Upper lobe of left lung (tissue), 6 donors: ENCODE measurements around the gene BEND7. TPM values are rescaled to one million over a fixed set of nuclear protein-coding genes. Genes with fewer than 3 reads are reported as not detected.

Experiments
- ATAC-seq, 2 donors: fragments of 200-7000 bp; cut with Tn5 transposase; one replicate each; pipeline ENCODE4 v1.9.1; 2022; ENCODE audit warnings: mild to moderate bottlenecking in 2 of 2, moderate library complexity in 2 of 2; ENCODE audit not compliant: low FRiP score in 2 of 2
- DNase-seq, 2 donors: peaks; one replicate each; pipeline ENCODE4 v3.0.0-alpha.2; 2019 to 2020
- H3K27ac ChIP-seq, 4 donors: fragments of 200-600 bp; sonication (generic); one replicate each; pipeline ENCODE4 v1.5.1; 2016 to 2019
- H3K27me3 ChIP-seq, 4 donors: fragments of 200-600 bp; sonication (generic); one replicate each; pipeline ENCODE4 v1.5.1; 2017 to 2019
- H3K36me3 ChIP-seq, 4 donors: fragments of 200-600 bp; sonication (generic); one replicate each; pipeline ENCODE4 v1.5.1; 2016 to 2019
- H3K4me1 ChIP-seq, 4 donors: fragments of 200-600 bp; sonication (generic); one replicate each; pipeline ENCODE4 v1.5.1; 2018 to 2019
- H3K4me3 ChIP-seq, 4 donors: fragments of 200-600 bp; sonication (generic); one replicate each; pipeline ENCODE4 v1.5.1; 2017 to 2019; ENCODE audit warnings: mild to moderate bottlenecking in 2 of 4, moderate library complexity in 1 of 4
- H3K9me3 ChIP-seq, 4 donors: fragments of 200-600 bp; sonication (generic); one replicate each; pipeline ENCODE4 v1.5.1; 2018 to 2019
- EP300 ChIP-seq, 4 donors: sonication (generic); formaldehyde crosslinking; IDR thresholded peaks; one replicate each; pipeline ENCODE4 v1.5.1; 2017; ENCODE audit warnings: antibody characterized with exemption in 4 of 4, control low read depth in 2 of 4
- POLR2A ChIP-seq, 4 donors: fragments of 450-650 bp; IDR thresholded peaks; one replicate each; pipeline ENCODE4 v1.5.1; 2016 to 2017; ENCODE audit warnings: antibody characterized with exemption in 4 of 4, mild to moderate bottlenecking in 2 of 4
- POLR2AphosphoS5 ChIP-seq, 2 donors: sonication (generic); formaldehyde crosslinking; IDR thresholded peaks; one replicate each; pipeline ENCODE4 v1.5.1; 2017; ENCODE audit warnings: antibody characterized with exemption in 2 of 2
- WGBS, 2 donors: methylation state at CpG; one replicate each; pipeline ENCODE4 v1.1.5; 2017 to 2018; 5-methylcytosine and 5-hydroxymethylcytosine counted together
- total RNA-seq, 6 donors: library from RNA; depleted of rRNA in 4 of 6; stranded (reverse); fragments of >200 nt in 4 of 6; gene quantifications; one replicate each; pipeline versions ENCODE4 v1.1.0 to v1.2.1, GENCODE V29; 2016 to 2021
- TF ChIP-seq, protein P1 (sequence below), 6 experiments: fragments of 450-650 bp in 4 of 6; fragments of 200-600 bp in 2 of 6; sonication (generic) in 2 of 6; IDR thresholded peaks; one replicate each; pipeline ENCODE4 v1.5.1; 2016 to 2019; ENCODE audit warnings: antibody characterized with exemption in 6 of 6
- donor health status: DM: no; HTN: no; CAD: no; lungs with moderate emphysema.
- donor health status: DM: no; HTN: yes; CAD: no; lungs with severe emphysema.

The BEND7 gene
- total RNA-seq, 6 donors from 2014 or later = 12.4 to 57.6 (median 26.4) TPM

DNA sequence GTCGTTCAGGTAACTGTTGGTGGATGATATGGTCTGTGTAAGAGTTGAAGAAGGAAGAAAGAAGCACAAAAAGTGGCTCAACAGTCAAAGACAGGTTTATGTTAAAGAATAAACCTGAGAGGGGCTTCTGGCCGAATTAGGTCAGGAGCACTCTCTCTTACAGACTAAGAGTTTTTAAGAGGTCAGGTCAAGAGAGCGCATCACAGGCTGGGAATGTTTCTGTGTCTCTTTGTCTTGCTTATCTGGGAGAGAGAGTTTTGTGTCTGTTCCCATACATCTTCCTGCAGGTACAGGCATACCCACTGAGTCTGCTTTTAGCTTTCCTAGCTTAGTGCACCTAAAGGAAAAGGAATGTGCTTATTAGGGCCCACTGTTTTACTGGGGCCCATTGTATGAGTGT is 35.8 kb upstream of the BEND7 start:
- Histone ChIP-seq H3K36me3 (no peaks in the 10 kb centered on the region), H3K4me3 (no peak overlapping the region), H3K27ac (no peak overlapping the region), H3K27me3 (no peaks in the 10 kb centered on the region), H3K9me3 (no peaks in the 10 kb centered on the region), H3K4me1 (peaks cover 0 to 3% (median 0%) of the 10 kb centered on the region in 4 donors)
- TF ChIP-seq POLR2A (IDR thresholded peaks at IDR 0.05) (no peak), EP300 (IDR thresholded peaks at IDR 0.05) (no peak), POLR2AphosphoS5 (IDR thresholded peaks at IDR 0.05) (no peak)
- TF ChIP-seq, protein P1, sequence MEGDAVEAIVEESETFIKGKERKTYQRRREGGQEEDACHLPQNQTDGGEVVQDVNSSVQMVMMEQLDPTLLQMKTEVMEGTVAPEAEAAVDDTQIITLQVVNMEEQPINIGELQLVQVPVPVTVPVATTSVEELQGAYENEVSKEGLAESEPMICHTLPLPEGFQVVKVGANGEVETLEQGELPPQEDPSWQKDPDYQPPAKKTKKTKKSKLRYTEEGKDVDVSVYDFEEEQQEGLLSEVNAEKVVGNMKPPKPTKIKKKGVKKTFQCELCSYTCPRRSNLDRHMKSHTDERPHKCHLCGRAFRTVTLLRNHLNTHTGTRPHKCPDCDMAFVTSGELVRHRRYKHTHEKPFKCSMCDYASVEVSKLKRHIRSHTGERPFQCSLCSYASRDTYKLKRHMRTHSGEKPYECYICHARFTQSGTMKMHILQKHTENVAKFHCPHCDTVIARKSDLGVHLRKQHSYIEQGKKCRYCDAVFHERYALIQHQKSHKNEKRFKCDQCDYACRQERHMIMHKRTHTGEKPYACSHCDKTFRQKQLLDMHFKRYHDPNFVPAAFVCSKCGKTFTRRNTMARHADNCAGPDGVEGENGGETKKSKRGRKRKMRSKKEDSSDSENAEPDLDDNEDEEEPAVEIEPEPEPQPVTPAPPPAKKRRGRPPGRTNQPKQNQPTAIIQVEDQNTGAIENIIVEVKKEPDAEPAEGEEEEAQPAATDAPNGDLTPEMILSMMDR (IDR thresholded peaks at IDR 0.05) = no peak
- WGBS, 2 donors = 89 to 93% methylated on average over 3 of the region's 3 CpGs
- DNase-seq (no peak), ATAC-seq (no peak)

DNA sequence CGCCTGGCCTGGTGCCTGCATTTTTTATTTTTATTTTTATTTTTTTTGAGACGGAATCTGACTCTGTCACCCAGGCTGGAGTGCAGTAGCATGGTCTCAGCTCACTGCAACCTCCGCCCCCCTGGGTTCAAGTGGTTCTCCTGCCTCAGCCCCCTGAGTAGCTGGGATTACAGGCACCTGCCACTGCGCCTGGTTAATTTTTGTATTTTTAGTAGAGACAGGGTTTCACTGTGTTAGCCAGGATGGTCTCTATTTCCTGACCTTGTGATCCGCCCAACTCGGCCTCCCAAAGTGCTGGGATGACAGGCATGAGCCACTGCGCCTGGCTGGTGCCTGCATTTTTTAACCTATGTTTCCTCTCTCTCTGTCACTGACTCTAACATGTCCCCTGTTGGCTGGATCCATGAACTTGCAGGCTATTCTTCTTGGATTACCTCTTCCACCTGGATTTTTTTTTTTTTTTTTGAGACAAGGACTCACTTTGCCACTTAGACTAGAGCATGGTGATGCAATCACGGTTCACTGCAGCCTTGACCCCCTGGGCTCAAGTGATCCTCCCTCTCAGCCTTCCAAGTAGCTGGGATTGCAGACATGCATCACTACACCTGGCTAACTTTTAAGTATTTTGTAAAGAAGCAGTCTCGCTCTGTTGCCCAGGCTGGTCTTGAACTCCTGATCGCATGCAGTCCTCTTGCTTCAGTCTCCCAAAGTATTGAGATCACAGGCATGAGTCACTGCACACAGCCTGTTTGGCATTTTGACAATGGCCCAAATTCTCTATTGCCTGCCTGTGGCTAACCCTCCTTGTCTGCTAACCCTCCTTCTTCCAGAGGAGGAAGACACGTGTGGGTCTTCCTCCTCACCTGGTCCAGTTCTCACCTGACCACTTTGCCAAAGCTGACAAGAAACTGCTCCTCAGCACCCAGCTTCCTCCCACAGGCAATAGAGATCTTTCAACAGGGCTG is 34.9 kb upstream of the BEND7 start:
- no peak for ATAC-seq

DNA sequence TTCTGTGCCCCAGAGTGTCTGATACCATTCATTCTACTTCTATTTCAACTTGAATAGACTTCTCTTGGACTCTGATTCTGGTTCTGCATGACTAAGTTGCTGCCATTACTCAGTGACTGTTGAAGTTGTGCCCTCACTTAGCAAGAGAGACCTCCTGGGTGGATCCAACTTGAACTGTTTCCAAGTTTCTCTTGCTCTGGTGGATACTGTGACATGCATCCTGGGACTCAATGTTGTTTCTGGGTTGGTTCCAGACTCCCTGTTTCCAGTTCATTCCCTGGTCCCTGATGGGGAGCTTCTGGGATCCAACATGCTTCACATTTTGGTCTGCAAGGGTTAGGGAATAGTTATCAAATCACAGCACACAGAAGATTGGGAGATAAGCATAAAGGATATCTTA is 31.8 kb upstream of the BEND7 start:
- no peak overlapping the region for H3K4me3 ChIP-seq
- no peaks in the 10 kb centered on the region for H3K36me3 ChIP-seq
- DNase-seq (no peak), ATAC-seq (no peak)
- H3K4me1 ChIP-seq = no peaks in the 10 kb centered on the region
- H3K9me3 ChIP-seq = no peaks in the 10 kb centered on the region
- TF ChIP-seq POLR2AphosphoS5 (IDR thresholded peaks at IDR 0.05) (no peak), EP300 (IDR thresholded peaks at IDR 0.05) (no peak), POLR2A (IDR thresholded peaks at IDR 0.05) (no peak)
- TF ChIP-seq, protein P1 (IDR thresholded peaks at IDR 0.05) = no peak
- no peak overlapping the region for H3K27ac ChIP-seq
- no peaks in the 10 kb centered on the region for H3K27me3 ChIP-seq

More for the DNA sequence above, 34.9 kb upstream of the BEND7 start:
- H3K27me3 ChIP-seq = no peaks in the 10 kb centered on the region
- no peak for TF ChIP-seq POLR2A (IDR thresholded peaks at IDR 0.05)
- TF ChIP-seq EP300 (IDR thresholded peaks at IDR 0.05) = no peak
- no peak for TF ChIP-seq POLR2AphosphoS5 (IDR thresholded peaks at IDR 0.05)
- TF ChIP-seq, protein P1 (IDR thresholded peaks at IDR 0.05) = no peak
- no peaks in the 10 kb centered on the region for H3K36me3 ChIP-seq
- no peak for DNase-seq
- H3K9me3 ChIP-seq = no peaks in the 10 kb centered on the region
- H3K27ac ChIP-seq = no peak overlapping the region
- no peak overlapping the region for H3K4me3 ChIP-seq
- 93 to 94% methylated on average over 11 of the region's 11 CpGs for WGBS, 2 donors
- H3K4me1 ChIP-seq = peaks cover 0 to 3% (median 0%) of the 10 kb centered on the region in 4 donors

DNA sequence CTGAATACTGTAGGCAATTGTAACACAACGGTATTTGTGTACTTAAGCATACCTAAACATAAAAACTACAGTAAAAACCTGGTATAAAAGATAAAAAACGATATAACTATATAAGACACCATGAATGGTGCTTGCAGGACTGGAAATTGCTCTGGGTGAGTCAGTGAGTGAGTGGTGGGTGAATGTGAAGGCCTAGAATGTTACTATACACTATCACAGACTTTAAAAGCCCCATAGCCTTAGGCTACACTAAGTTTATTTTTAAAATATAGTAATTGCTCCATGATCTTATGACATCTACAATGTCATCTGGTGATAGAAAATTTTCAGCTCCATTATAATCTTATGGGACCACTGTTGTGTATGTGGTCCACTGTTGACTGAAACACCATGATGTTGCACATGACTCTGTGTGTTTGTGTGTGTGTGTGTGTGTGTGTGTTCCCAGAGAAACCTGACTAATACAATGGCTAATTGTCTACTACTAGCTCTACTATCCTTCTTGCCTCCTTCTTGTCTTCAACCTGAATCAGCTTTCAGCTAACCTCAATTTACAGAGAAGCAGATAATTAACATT is 30.4 kb upstream of the BEND7 start:
- no peaks in the 10 kb centered on the region for H3K4me1 ChIP-seq
- ATAC-seq (no peak), DNase-seq (no peak)
- no peak overlapping the region for H3K4me3 ChIP-seq
- no peaks in the 10 kb centered on the region for H3K36me3 ChIP-seq
- 79 to 81% methylated on average over 2 of the region's 2 CpGs for WGBS, 2 donors
- no peaks in the 10 kb centered on the region for H3K27me3 ChIP-seq
- H3K27ac ChIP-seq = no peak overlapping the region
- no peak for TF ChIP-seq POLR2AphosphoS5 (IDR thresholded peaks at IDR 0.05)
- no peak for TF ChIP-seq EP300 (IDR thresholded peaks at IDR 0.05)
- TF ChIP-seq POLR2A (IDR thresholded peaks at IDR 0.05) = no peak
- TF ChIP-seq, protein P1 (IDR thresholded peaks at IDR 0.05) = no peak
- H3K9me3 ChIP-seq = no peaks in the 10 kb centered on the region
